PC-9 (cell line): Measurements from ENCODE around the gene LMTK3.

ENCODE experiments used
- EZH2 ChIP-seq: fragments of 200-600 bp; sonication (generic); IDR thresholded peaks from 2 replicates; pipeline ENCODE4 v1.8.0; 2017; ENCODE audit warnings: antibody characterized with exemption, low read depth
- TF ChIP-seq, protein P1 (sequence below): fragments of 200-600 bp; sonication (generic); conservative IDR thresholded peaks from 2 replicates; pipeline ENCODE4 v1.6.1; 2017; ENCODE audit warnings: mixed run types, antibody characterized with exemption, mild to moderate bottlenecking, moderate library complexity

DNA sequence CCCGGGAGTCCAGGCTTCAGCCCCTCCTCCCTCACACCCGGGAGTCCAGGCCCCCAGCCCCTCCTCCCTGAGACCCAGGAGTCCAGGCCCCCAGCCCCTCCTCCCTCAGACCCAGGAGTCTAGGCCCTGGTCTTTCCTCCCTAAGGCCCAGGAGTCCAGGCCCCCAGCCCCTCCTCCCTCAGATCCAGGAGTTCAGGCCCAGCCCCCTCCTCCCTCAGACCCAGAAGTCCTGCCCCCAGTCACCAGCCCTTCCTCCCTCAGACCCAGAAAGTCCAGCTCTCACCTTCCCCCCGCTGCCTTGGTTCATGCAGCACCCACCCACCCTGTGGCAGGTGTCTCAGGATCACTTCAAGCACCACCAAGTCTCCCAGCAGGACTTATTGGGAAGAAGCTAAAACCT, 28.3 kb downstream of the LMTK3 start:
- TF ChIP-seq EZH2 = no peak
- TF ChIP-seq, protein P1, sequence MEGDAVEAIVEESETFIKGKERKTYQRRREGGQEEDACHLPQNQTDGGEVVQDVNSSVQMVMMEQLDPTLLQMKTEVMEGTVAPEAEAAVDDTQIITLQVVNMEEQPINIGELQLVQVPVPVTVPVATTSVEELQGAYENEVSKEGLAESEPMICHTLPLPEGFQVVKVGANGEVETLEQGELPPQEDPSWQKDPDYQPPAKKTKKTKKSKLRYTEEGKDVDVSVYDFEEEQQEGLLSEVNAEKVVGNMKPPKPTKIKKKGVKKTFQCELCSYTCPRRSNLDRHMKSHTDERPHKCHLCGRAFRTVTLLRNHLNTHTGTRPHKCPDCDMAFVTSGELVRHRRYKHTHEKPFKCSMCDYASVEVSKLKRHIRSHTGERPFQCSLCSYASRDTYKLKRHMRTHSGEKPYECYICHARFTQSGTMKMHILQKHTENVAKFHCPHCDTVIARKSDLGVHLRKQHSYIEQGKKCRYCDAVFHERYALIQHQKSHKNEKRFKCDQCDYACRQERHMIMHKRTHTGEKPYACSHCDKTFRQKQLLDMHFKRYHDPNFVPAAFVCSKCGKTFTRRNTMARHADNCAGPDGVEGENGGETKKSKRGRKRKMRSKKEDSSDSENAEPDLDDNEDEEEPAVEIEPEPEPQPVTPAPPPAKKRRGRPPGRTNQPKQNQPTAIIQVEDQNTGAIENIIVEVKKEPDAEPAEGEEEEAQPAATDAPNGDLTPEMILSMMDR = no peak
